ENCODE measurements around the gene SYNGR3. TPM values are rescaled to one million over a fixed set of nuclear protein-coding genes. Genes with fewer than 3 reads are reported as not detected.

Gene SYNGR3
- total and polyA plus RNA-seq, 2 of the 13 experiments (the other 11 are each of a cell fraction or from before 2014, with no cell fraction given), result 0.97 to 5.7 TPM

DNA sequence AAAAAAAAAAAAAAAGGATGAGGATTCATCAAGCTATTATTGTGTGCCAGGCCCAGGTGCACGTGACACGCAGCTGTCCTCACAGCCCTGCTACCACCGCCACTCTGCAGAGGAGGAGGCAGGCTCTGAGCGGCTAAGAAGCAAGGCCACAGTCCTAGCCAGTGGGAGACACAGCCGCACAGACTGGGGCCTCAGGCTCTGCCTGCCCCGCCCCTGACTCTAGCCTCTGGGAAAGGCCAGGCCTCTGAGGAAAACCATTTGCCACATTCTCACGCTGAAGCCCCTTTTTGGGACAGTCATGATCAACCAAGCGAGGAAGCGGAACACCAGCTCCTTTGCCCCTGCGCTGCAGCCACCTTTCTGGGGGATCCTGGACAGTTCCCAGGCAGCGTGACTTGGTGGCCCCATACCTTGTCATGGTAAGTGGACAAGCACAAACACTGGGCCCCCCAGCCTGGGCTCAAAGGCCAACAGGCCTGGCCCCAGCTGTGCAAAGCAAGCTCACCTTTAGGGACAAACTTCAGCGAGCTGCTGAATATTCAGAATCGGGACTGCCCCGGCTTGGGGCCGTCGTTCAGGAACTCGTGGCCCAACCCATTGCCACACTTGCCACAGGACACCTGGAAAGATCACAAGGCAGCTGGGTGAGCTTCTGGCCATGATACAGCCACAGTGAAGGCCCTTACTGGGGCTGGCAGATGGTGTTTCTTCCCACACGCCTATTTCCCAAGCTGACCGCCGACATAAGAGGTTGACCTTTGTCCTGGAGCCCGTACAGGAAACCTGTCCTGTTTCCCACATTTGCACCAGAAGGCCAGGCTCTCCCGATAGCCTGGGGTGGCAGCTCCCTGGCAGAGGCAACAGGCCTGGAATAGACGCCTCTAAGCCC, 49.3 kb upstream of the SYNGR3 start (continued):
- no peak; the same call in 1 of the 2 replicates for TF ChIP-seq ZNF674 (CRISPR knock-in tag; IDR thresholded peaks at IDR 0.05; ENCODE audit: low read depth)
- 0 out of 2 replicates have a peak, but pooled peaks have one; percentile 59 for TF ChIP-seq CHD4 (IDR thresholded peaks at IDR 0.05; ENCODE audit: borderline replicate concordance, low read length)
- no peak for TF ChIP-seq GATA4 (IDR thresholded peaks at IDR 0.05; ENCODE audit: borderline replicate concordance, low read depth)
- no peak for TF ChIP-seq ZNF790 (CRISPR knock-in tag; IDR thresholded peaks at IDR 0.05; ENCODE audit: borderline replicate concordance)
- no peak for TF ChIP-seq HOXD1 (CRISPR knock-in tag; IDR thresholded peaks at IDR 0.05)
- TF ChIP-seq, protein P1, sequence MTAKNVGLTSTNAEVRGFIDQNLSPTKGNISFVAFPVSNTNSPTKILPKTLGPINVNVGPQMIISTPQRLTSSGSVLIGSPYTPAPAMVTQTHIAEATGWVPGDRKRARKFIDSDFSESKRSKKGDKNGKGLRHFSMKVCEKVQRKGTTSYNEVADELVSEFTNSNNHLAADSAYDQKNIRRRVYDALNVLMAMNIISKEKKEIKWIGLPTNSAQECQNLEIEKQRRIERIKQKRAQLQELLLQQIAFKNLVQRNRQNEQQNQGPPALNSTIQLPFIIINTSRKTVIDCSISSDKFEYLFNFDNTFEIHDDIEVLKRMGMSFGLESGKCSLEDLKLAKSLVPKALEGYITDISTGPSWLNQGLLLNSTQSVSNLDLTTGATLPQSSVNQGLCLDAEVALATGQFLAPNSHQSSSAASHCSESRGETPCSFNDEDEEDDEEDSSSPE (CRISPR knock-in tag; IDR thresholded peaks at IDR 0.05), result peak; percentile 35
- TF ChIP-seq ZNF510 (CRISPR knock-in tag; IDR thresholded peaks at IDR 0.05; ENCODE audit: low read depth), result 0 out of 2 replicates have a peak, but pooled peaks have one; percentile 52
- 0 out of 2 replicates have a peak, but pooled peaks have one; percentile 74 for TF ChIP-seq THAP7 (CRISPR knock-in tag; IDR thresholded peaks at IDR 0.05)
- TF ChIP-seq, protein P2, sequence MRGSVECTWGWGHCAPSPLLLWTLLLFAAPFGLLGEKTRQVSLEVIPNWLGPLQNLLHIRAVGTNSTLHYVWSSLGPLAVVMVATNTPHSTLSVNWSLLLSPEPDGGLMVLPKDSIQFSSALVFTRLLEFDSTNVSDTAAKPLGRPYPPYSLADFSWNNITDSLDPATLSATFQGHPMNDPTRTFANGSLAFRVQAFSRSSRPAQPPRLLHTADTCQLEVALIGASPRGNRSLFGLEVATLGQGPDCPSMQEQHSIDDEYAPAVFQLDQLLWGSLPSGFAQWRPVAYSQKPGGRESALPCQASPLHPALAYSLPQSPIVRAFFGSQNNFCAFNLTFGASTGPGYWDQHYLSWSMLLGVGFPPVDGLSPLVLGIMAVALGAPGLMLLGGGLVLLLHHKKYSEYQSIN (CRISPR knock-in tag; IDR thresholded peaks at IDR 0.05; ENCODE audit: borderline replicate concordance), result no peak
- no peak for TF ChIP-seq ZNF12 (CRISPR knock-in tag; IDR thresholded peaks at IDR 0.05)
- no peak; the same call in 1 of the 2 replicates for TF ChIP-seq ZNF292 (CRISPR knock-in tag; IDR thresholded peaks at IDR 0.05; ENCODE audit: borderline replicate concordance, low read depth)
- TF ChIP-seq SP1 (IDR thresholded peaks at IDR 0.05), result no peak
- no peak; the same call in none of the 2 replicates for TF ChIP-seq SP1 (CRISPR knock-in tag; IDR thresholded peaks at IDR 0.05)
- TF ChIP-seq HOXA9 (CRISPR knock-in tag; IDR thresholded peaks at IDR 0.05; ENCODE audit: borderline replicate concordance), result no peak
- TF ChIP-seq ZBTB3 (CRISPR knock-in tag; IDR thresholded peaks at IDR 0.05; ENCODE audit: borderline replicate concordance, low read depth), result 0 out of 2 replicates have a peak, but pooled peaks have one; percentile 15
- peak; percentile 33 for TF ChIP-seq SPEN (CRISPR knock-in tag; IDR thresholded peaks at IDR 0.05; ENCODE audit: low read depth)
- peak; percentile 84; the same call in 1 of the 2 replicates for TF ChIP-seq ZNF788 (CRISPR knock-in tag; IDR thresholded peaks at IDR 0.05; ENCODE audit: borderline replicate concordance)
- TF ChIP-seq ATF7 (IDR thresholded peaks at IDR 0.05), result no peak
- peak; percentile 61; the same call in 1 of the 2 replicates for TF ChIP-seq ATF7 (CRISPR knock-in tag; IDR thresholded peaks at IDR 0.05)
- no peak for TF ChIP-seq ZNF740 (CRISPR knock-in tag; IDR thresholded peaks at IDR 0.05)
- TF ChIP-seq, protein P3, sequence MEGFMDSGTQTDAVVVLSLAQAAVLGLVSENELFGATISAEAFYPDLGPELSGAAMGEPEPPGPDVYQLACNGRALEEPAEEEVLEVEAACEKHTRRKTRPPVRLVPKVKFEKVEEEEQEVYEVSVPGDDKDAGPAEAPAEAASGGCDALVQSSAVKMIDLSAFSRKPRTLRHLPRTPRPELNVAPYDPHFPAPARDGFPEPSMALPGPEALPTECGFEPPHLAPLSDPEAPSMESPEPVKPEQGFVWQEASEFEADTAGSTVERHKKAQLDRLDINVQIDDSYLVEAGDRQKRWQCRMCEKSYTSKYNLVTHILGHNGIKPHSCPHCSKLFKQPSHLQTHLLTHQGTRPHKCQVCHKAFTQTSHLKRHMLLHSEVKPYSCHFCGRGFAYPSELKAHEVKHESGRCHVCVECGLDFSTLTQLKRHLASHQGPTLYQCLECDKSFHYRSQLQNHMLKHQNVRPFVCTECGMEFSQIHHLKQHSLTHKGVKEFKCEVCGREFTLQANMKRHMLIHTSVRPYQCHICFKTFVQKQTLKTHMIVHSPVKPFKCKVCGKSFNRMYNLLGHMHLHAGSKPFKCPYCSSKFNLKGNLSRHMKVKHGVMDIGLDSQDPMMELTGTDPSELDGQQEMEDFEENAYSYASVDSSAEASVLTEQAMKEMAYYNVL (CRISPR knock-in tag; IDR thresholded peaks at IDR 0.05; ENCODE audit: borderline replicate concordance), result peak; percentile 82; the same call in 1 of the 2 replicates

Measured in HepG2 (cell line).